Erythroblast (primary cell): ENCODE measurements around the gene FDCSP.

Source experiments
- GATA1 ChIP-seq: IDR thresholded peaks from 2 replicates; pipeline ENCODE4 v1.6.1; 2011; ENCODE audit warnings: low read depth, mild to moderate bottlenecking, control low read depth, low read length, moderate library complexity
- POLR2A ChIP-seq: IDR thresholded peaks from 2 replicates; pipeline ENCODE4 v1.6.1; 2011; ENCODE audit warnings: mild to moderate bottlenecking, low read length

GRCh38 chr4:70196857-70197256 lies 29.1 kb upstream of the FDCSP start:
- TF ChIP-seq POLR2A (no peak), GATA1 (no peak)
